SK-N-SH (cell line): ENCODE results near the gene CCL22. TPM values are rescaled to one million over a fixed set of nuclear protein-coding genes. Genes with fewer than 3 reads are reported as not detected.

Source experiments
- CTCF ChIA-PET: fragments of 300-600, 350-600 bp; formaldehyde crosslinking; extraction: SDS; loops from one replicate; lab custom pipeline; 2021; lab: Yijun Ruan, JAX
- POLR2A ChIA-PET: fragments of 350-600 bp; sonication (Branson Sonifier 250); formaldehyde crosslinking; extraction: SDS; loops from one replicate; lab custom pipeline; 2020; ENCODE audit warnings: antibody characterized with exemption, inconsistent platforms; lab: Yijun Ruan, JAX
- DNase-seq: peaks from one replicate; pipeline ENCODE4 v3.0.0; 2012
- H2AFZ ChIP-seq: fragments of 200-600 bp; sonication (generic); 2 replicates; pipeline ENCODE4 v1.8.1; 2016; ENCODE audit warnings: antibody characterized with exemption, mild to moderate bottlenecking, low read depth
- H3F3A ChIP-seq: fragments of 200-600 bp; sonication (generic); replicated peaks from 2 replicates; pipeline ENCODE3; 2016; ENCODE audit warnings: antibody characterized with exemption, mild to moderate bottlenecking; ENCODE audit not compliant: insufficient read depth
- H3K27ac ChIP-seq, 2 experiments: fragments of 200-500 bp in 1 of 2; fragments of 200-600 bp in 1 of 2; sonication (Bioruptor generic) in 1 of 2; sonication (generic), shearing (Covaris generic) in 1 of 2; 2 replicates each; pipeline versions ENCODE4 v1.5.1 to v1.6.1; 2014 to 2016; ENCODE audit warnings: low read depth in 2 of 2, inconsistent platforms in 1 of 2, low read length in 1 of 2, mild to moderate bottlenecking in 1 of 2, mixed read lengths in 1 of 2
- H3K27me3 ChIP-seq: fragments of 200-600 bp; sonication (generic), shearing (Covaris generic); 2 replicates; pipeline ENCODE4 v1.6.1; 2016; ENCODE audit warnings: mixed run types; ENCODE audit not compliant: insufficient read depth
- H3K36me3 ChIP-seq, 2 experiments: fragments of 200-500 bp in 1 of 2; fragments of 200-600 bp in 1 of 2; sonication (Bioruptor generic) in 1 of 2; sonication (generic) in 1 of 2; replicated peaks in 1 of 2; 2 replicates each; pipeline versions ENCODE3 to v1.5.1; 2014 to 2016; ENCODE audit warnings: low read length in 1 of 2, mild to moderate bottlenecking in 1 of 2; ENCODE audit not compliant: insufficient read depth in 2 of 2, control insufficient read depth in 1 of 2
- H3K4me1 ChIP-seq, 2 experiments: fragments of 200-500 bp in 1 of 2; fragments of 200-600 bp in 1 of 2; sonication (Bioruptor generic) in 1 of 2; sonication (generic), shearing (Covaris generic) in 1 of 2; 2 replicates each; pipeline versions ENCODE4 v1.5.1 to v1.6.1; 2014 to 2016; ENCODE audit warnings: low read depth in 1 of 2, low read length in 1 of 2, mixed run types in 1 of 2; ENCODE audit not compliant: insufficient read depth in 2 of 2, control insufficient read depth in 1 of 2
- H3K4me2 ChIP-seq: fragments of 200-600 bp; sonication (generic), shearing (Covaris generic); 2 replicates; pipeline ENCODE4 v1.6.1; 2017; ENCODE audit warnings: mixed run types
- H3K4me3 ChIP-seq, 2 experiments: fragments of 200-500 bp in 1 of 2; fragments of 200-600 bp in 1 of 2; sonication (Bioruptor generic) in 1 of 2; sonication (generic), shearing (Covaris generic) in 1 of 2; 2 replicates each; pipeline versions ENCODE4 v1.5.1 to v1.8.1; 2014 to 2016; ENCODE audit warnings: low read depth in 2 of 2, inconsistent platforms in 1 of 2, low read length in 1 of 2, mild to moderate bottlenecking in 1 of 2, mixed read lengths in 1 of 2, moderate library complexity in 1 of 2
- H3K79me2 ChIP-seq: fragments of 200-600 bp; sonication (generic); 2 replicates; pipeline ENCODE4 v1.8.1; 2017; ENCODE audit warnings: mild to moderate bottlenecking; ENCODE audit not compliant: insufficient read depth
- H3K9ac ChIP-seq: fragments of 200-600 bp; sonication (generic); 2 replicates; pipeline ENCODE4 v1.6.1; 2017; ENCODE audit warnings: mixed run types
- H3K9me2 ChIP-seq: fragments of 200-600 bp; sonication (generic); 2 replicates; pipeline ENCODE4 v1.6.1; 2017; ENCODE audit warnings: mixed run types
- H3K9me3 ChIP-seq: fragments of 200-600 bp; sonication (generic); 2 replicates; pipeline ENCODE4 v1.6.1; 2017; ENCODE audit warnings: mixed run types, mild to moderate bottlenecking, moderate library complexity
- H4K20me1 ChIP-seq: fragments of 200-600 bp; sonication (generic); 2 replicates; pipeline ENCODE4 v1.6.1; 2017; ENCODE audit warnings: mild to moderate bottlenecking, mixed run types; ENCODE audit not compliant: insufficient read depth
- CHD2 ChIP-seq: fragments of 150-350 bp; IDR thresholded peaks from 2 replicates; pipeline ENCODE4 v1.6.1; 2018; ENCODE audit warnings: low read length; ENCODE audit not compliant: partially characterized antibody
- CTCF ChIP-seq: fragments of 200-600 bp; sonication (generic); IDR thresholded peaks from 2 replicates; pipeline ENCODE4 v1.6.1; 2017; ENCODE audit warnings: antibody characterized with exemption, mild to moderate bottlenecking, moderate library complexity
- FOXJ3 ChIP-seq: sonication (generic); formaldehyde crosslinking; IDR thresholded peaks from 2 replicates; pipeline ENCODE4 v1.5.1; 2020; ENCODE audit warnings: mild to moderate bottlenecking, missing genetic modification reagents
- GATA2 ChIP-seq: sonication (generic); formaldehyde crosslinking; IDR thresholded peaks from 2 replicates; pipeline ENCODE4 v1.5.0; 2020; ENCODE audit warnings: mild to moderate bottlenecking, missing genetic modification reagents
- IRF3 ChIP-seq: fragments of 150-350 bp; IDR thresholded peaks from 2 replicates; pipeline ENCODE4 v1.6.1; 2016; ENCODE audit warnings: mild to moderate bottlenecking, low read depth, low read length
- JUND ChIP-seq: IDR thresholded peaks from 2 replicates; pipeline ENCODE4 v1.4.0; 2012
- NFIC ChIP-seq: IDR thresholded peaks from 2 replicates; pipeline ENCODE4 v1.4.0; 2012; ENCODE audit warnings: borderline replicate concordance
- PBX3 ChIP-seq: IDR thresholded peaks from 2 replicates; pipeline ENCODE4; 2012
- RCOR1 ChIP-seq: fragments of 150-350 bp; IDR thresholded peaks from 2 replicates; pipeline ENCODE4 v1.6.1; 2017; ENCODE audit warnings: antibody characterized with exemption, low read length
- RXRA ChIP-seq: IDR thresholded peaks from 2 replicates; pipeline ENCODE4 v1.4.0; 2012; ENCODE audit warnings: low read depth, mild to moderate bottlenecking, borderline replicate concordance
- SIN3A ChIP-seq: IDR thresholded peaks from 2 replicates; pipeline ENCODE4 v1.6.1; 2012; ENCODE audit warnings: low read depth, mild to moderate bottlenecking, low read length, moderate library complexity, borderline replicate concordance
- USF1 ChIP-seq: IDR thresholded peaks from 2 replicates; pipeline ENCODE4 v1.4.0; 2012; ENCODE audit warnings: low read depth, borderline replicate concordance
- USF2 ChIP-seq: fragments of 150-350 bp; IDR thresholded peaks from 2 replicates; pipeline ENCODE4 v1.6.1; 2017; ENCODE audit warnings: antibody characterized with exemption, low read length, low read depth, borderline replicate concordance
- ZBTB33 ChIP-seq: IDR thresholded peaks from 2 replicates; pipeline ENCODE4 v1.4.0; 2012; ENCODE audit warnings: low read depth, borderline replicate concordance
- WGBS: methylation state at CpG from one replicate; pipeline ENCODE4 v1.1.6; 2017; ENCODE audit warnings: low lambda C conversion rate; 5-methylcytosine and 5-hydroxymethylcytosine counted together
- polyA plus RNA-seq, 3 experiments: library from polyadenylated mRNA; depleted of rRNA; stranded (reverse); fragments of >200 nt; gene quantifications; 2 replicates each; pipeline ENCODE4 v1.2.3, GENCODE V29; 2012

CCL22 gene
- polyA plus RNA-seq, 1 of the 3 experiments (the other 2 are of a cell fraction): not detected

- H2AFZ ChIP-seq: no peak overlapping the region
- no peaks in the 10 kb centered on the region for H3K27me3 ChIP-seq
- no peak overlapping the region for H3K9ac ChIP-seq
- H3K36me3 ChIP-seq: no peaks in the 10 kb centered on the region
- no peak overlapping the region for H3K4me3 ChIP-seq
- no peak overlapping the region for H3K27ac ChIP-seq
- WGBS: 86% methylated on average over 7 of the region's 7 CpGs
- H3K79me2 ChIP-seq: no peaks in the 10 kb centered on the region
- no peak overlapping the region for H3K4me2 ChIP-seq
- H3F3A ChIP-seq: peaks cover 10% of the 10 kb centered on the region
- ChIA-PET CTCF (interaction anchor here (1.8 kb wide), 1 partner anchor 103 kb away, joined by 10 read pairs; no protein-coding TSS in a partner anchor), POLR2A (no interaction called here)
- no peaks in the 10 kb centered on the region for H3K9me2 ChIP-seq
- no peaks in the 10 kb centered on the region for H4K20me1 ChIP-seq
- peaks cover 0 to 29% of the 10 kb centered on the region in 2 experiments; a peak in 2 of 4 replicates for H3K4me1 ChIP-seq
- TF ChIP-seq JUND (no peak), FOXJ3 (CRISPR knock-in tag) (no peak), USF1 (no peak), PBX3 (no peak), NFIC (no peak), RXRA (no peak)
- DNase-seq: no peak
- H3K9me3 ChIP-seq: no peaks in the 10 kb centered on the region
Observed at GRCh38 chr16:57315416-57315815, 43.2 kb upstream of the CCL22 start.

- H3K9me2 ChIP-seq: no peaks in the 10 kb centered on the region
- peak overlapping the region; percentile 14; the same call in 1 of the 2 replicates for H3K9ac ChIP-seq
- WGBS: 46% methylated on average over 3 of the region's 3 CpGs
- no peaks in the 10 kb centered on the region for H3K79me2 ChIP-seq
- ChIA-PET POLR2A (interaction anchor here (0.6 kb wide), 1 partner anchor 56 kb away, joined by 3 read pairs; the partner anchor contains the start of gene CX3CL1), CTCF (interaction anchor here (1.1 to 1.9 kb wide), 3 partner anchors 16 to 102 kb away, joined by 4 to 10 read pairs (median 4); no protein-coding TSS in a partner anchor)
- H3K27ac ChIP-seq: peak overlapping the region in 1 of 2 experiments; percentile 87; a peak in 2 of 4 replicates
- H3K27me3 ChIP-seq: no peaks in the 10 kb centered on the region
- peak overlapping the region; percentile 61; the same call in 1 of the 2 replicates for H3K4me2 ChIP-seq
- no peak overlapping the region for H3K4me3 ChIP-seq
- no peaks in the 10 kb centered on the region for H3K9me3 ChIP-seq
- 0 out of 2 replicates have a peak overlapping the region, but pooled peaks have one; percentile 26 for H2AFZ ChIP-seq
- no peaks in the 10 kb centered on the region for H3K36me3 ChIP-seq
- no peak for DNase-seq
- H3K4me1 ChIP-seq: peaks cover 0 to 29% of the 10 kb centered on the region in 2 experiments; a peak in 2 of 4 replicates
- H3F3A ChIP-seq: peaks cover 10% of the 10 kb centered on the region
- H4K20me1 ChIP-seq: no peaks in the 10 kb centered on the region
- TF ChIP-seq NFIC: peak; percentile 75
- TF ChIP-seq RCOR1: no peak
- no peak for TF ChIP-seq FOXJ3 (CRISPR knock-in tag)
- no peak for TF ChIP-seq RXRA
- no peak for TF ChIP-seq ZBTB33
- no peak for TF ChIP-seq CTCF
- TF ChIP-seq CHD2: no peak
- no peak for TF ChIP-seq USF2
- TF ChIP-seq SIN3A: no peak
- no peak for TF ChIP-seq GATA2 (CRISPR knock-in tag)
- TF ChIP-seq USF1: no peak
- no peak for TF ChIP-seq IRF3
Observed at GRCh38 chr16:57316390-57317017, 42.1 kb upstream of the CCL22 start.
